T-helper 17 cell (primary cell): ENCODE results near the gene TNPO1. TPM values are rescaled to one million over a fixed set of nuclear protein-coding genes. Genes with fewer than 3 reads are reported as not detected.
A peak's percentile ranks its signal among the peaks of the same experiment; 100 is the strongest.

Experiments
- ATAC-seq: fragments of 150-1000 bp; cut with Tn5 transposase; 2 replicates; pipeline ENCODE4 v1.10.0; 2021; ENCODE audit warnings: mild to moderate bottlenecking, moderate library complexity
- DNase-seq, 3 donors: peaks; one replicate each; pipeline versions ENCODE4 v3.0.0 to v3.0.0-alpha.2; 2020 to 2021
- H3K9me3 ChIP-seq: one replicate; pipeline ENCODE4 v1.7.0; 2013; ENCODE audit warnings: low read length, mild to moderate bottlenecking; ENCODE audit not compliant: control insufficient read depth, poor library complexity, severe bottlenecking
- H3K27ac Mint-ChIP-seq: one replicate; pipeline ENCODE4 v1.8.0; 2022; ENCODE audit warnings: mild to moderate bottlenecking, moderate library complexity, mixed read lengths
- H3K27me3 Mint-ChIP-seq: one replicate; pipeline ENCODE4 v1.8.0; 2022; ENCODE audit warnings: mixed read lengths
- H3K36me3 Mint-ChIP-seq: one replicate; pipeline ENCODE4 v1.8.0; 2022; ENCODE audit warnings: low read depth, mixed read lengths
- H3K4me1 Mint-ChIP-seq: one replicate; pipeline ENCODE4 v1.8.0; 2022; ENCODE audit warnings: mild to moderate bottlenecking, mixed read lengths
- H3K4me3 Mint-ChIP-seq: one replicate; pipeline ENCODE4 v1.8.0; 2022; ENCODE audit warnings: mild to moderate bottlenecking, moderate library complexity, mixed read lengths
- total RNA-seq, 4 donors: library from RNA in 2 of 4; stranded (reverse) in 2 of 4; gene quantifications; one replicate each; pipeline ENCODE4 v1.2.3 and lab custom pipeline; 2022 to 2026

Gene TNPO1
- total RNA-seq, 2 donors from 2014 or later, result 66.3 to 73.2 TPM

DNA sequence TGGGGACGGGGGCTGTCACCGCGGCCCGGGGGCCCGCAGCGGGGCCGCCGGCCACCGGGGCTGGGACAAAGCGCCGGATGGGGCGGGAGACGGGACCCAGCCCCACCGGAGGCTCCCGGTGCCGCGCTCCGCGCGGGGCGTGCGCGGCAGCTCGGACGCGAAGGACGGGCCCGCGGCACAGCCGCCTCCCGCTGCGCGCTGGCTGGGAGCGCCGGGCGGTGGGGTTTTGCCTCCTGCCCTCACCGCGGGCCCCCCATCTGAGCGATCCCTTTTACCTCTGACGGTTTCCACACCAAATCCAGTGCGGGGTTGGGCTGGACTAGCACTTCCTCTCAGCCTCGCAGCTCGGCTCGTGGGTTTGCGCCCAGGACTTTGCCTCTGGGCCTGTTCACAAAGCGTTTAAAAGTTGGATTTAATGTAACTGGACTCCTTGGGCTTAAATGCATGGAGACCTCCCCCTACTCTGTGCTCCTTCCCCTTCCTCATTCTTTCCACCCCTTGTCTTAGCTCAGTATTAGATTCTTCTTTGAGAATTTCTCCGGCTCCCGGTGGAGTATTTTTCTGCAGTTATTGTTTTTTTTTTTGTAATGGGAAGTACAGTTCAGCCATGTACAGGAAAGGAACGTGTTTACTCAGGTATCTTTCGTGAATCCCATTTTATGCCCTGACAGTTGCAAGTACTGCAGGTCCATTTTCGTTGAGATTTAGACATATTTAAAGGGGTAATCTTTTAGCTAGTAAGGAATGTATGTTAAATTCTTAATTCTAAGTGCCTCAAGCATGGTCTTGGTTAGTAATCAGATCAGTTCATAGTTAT, 140.1 kb downstream of the TNPO1 start:
- Mint-ChIP-seq H3K36me3 (peaks cover 6% of the 10 kb centered on the region), H3K4me3 (peak overlapping the region; percentile 96), H3K4me1 (peaks cover 18% of the 10 kb centered on the region), H3K27me3 (peaks cover 54% of the 10 kb centered on the region), H3K27ac (peak overlapping the region; percentile 80)
- no peaks in the 10 kb centered on the region for H3K9me3 ChIP-seq
- ATAC-seq (peak; percentile 42), DNase-seq (peak; percentile 5 to 22 (median 10))

- H3K36me3 Mint-ChIP-seq, result peaks cover 6% of the 10 kb centered on the region
- DNase-seq (no peak), ATAC-seq (no peak)
- H3K4me1 Mint-ChIP-seq, result peaks cover 18% of the 10 kb centered on the region
- H3K27me3 Mint-ChIP-seq, result peaks cover 48% of the 10 kb centered on the region
- H3K4me3 Mint-ChIP-seq, result peak overlapping the region; percentile 96
- H3K9me3 ChIP-seq, result no peaks in the 10 kb centered on the region
- peak overlapping the region; percentile 80 for H3K27ac Mint-ChIP-seq
Observed at GRCh38 chr5:72957337-72957736, 140.9 kb downstream of the TNPO1 start.

- Mint-ChIP-seq H3K4me3 (no peak overlapping the region), H3K27ac (no peak overlapping the region), H3K36me3 (peaks cover 6% of the 10 kb centered on the region), H3K27me3 (peaks cover 41% of the 10 kb centered on the region), H3K4me1 (peaks cover 18% of the 10 kb centered on the region)
- no peak for DNase-seq
- no peak for ATAC-seq
- no peaks in the 10 kb centered on the region for H3K9me3 ChIP-seq
Observed at GRCh38 chr5:72959257-72959656, 142.8 kb downstream of the TNPO1 start.

Other genes with a start within 250 kb of the TNPO1 start
- gene FCHO2, start 139.4 kb downstream of the TNPO1 start, total RNA-seq, result 1 to 10 TPM; 4.2 to 4.4 TPM